ENCODE data around the gene RGS6. TPM values are rescaled to one million over a fixed set of nuclear protein-coding genes. Genes with fewer than 3 reads are reported as not detected.
"Not testable (repeated sequence)": the region's sequence is repeated elsewhere in the genome, so short reads cannot be mapped to it uniquely, and the experiment has no call there.

The RGS6 gene
- total and polyA plus RNA-seq, 2 of the 4 experiments (the other 2 are of a cell fraction), result not detected

- no peak for TF ChIP-seq BHLHE40 (IDR thresholded peaks at IDR 0.05; ENCODE audit: low read depth, low read length)
- H4K8ac ChIP-seq (ENCODE audit: low read depth in 2 of 2, low read length in 2 of 2), result no peak overlapping the region
Observed at GRCh38 chr14:71885301-71885700, 46.9 kb upstream of the RGS6 start.

GRCh38 chr14:71887802-71888201, 44.4 kb upstream of the RGS6 start:
- not testable (repeated sequence) for H2BK5ac ChIP-seq (ENCODE audit: low read depth, low read length, poor library complexity, severe bottlenecking); H3K4ac ChIP-seq (ENCODE audit: low read depth, low read length)

More at GRCh38 chr14:71885301-71885700, 46.9 kb upstream of the RGS6 start:
- H3K27ac ChIP-seq (ENCODE audit: insufficient read depth, low read length), result no peak overlapping the region
- BruUV-seq (replicated peaks), result no TSS peak
- H3K4ac ChIP-seq (ENCODE audit: low read depth, low read length), result no peak overlapping the region
- dilution Hi-C loops (cut with HindIII; ENCODE audit: low sequenced_read_pairs, unreplicated experiment) (no loop called here), intact Hi-C loops (cut with micrococcal nuclease) (no loop called here), in situ Hi-C loops (cut with MboI; ENCODE audit: low sequenced_read_pairs) (no loop called here)
- ATAC-seq (ENCODE audit: low read depth) (peak; percentile 56), DNase-seq (no peak)
- ChIA-PET CTCF (no interaction called here), POLR2A (ENCODE audit: unreplicated experiment) (no interaction called here)
- no peak overlapping the region for H2AK5ac ChIP-seq (ENCODE audit: low read depth, low read length)
- no peaks in the 10 kb centered on the region for H3K36me3 ChIP-seq (ENCODE audit: control insufficient read depth, insufficient read depth, low read length)
- no peak overlapping the region for H2BK120ac ChIP-seq (ENCODE audit: low read depth, low read length)
- no peak overlapping the region for H2BK5ac ChIP-seq (ENCODE audit: low read depth, low read length, poor library complexity, severe bottlenecking)
- H4K5ac ChIP-seq (ENCODE audit: low read depth, low read length), result no peak overlapping the region
- H3K18ac ChIP-seq (ENCODE audit: low read depth, low read length), result no peak overlapping the region
- no peak overlapping the region for H3K23ac ChIP-seq (ENCODE audit: low read depth, low read length)
- H3K9ac ChIP-seq (ENCODE audit: low read depth, low read length), result no peak overlapping the region
- no peaks in the 10 kb centered on the region for H3K79me1 ChIP-seq (ENCODE audit: low read depth in 1 of 2, low read length in 2 of 2)
- no peak overlapping the region for H3K4me3 ChIP-seq (ENCODE audit: insufficient read depth, low read depth, low read length)
- H2AFZ ChIP-seq (replicated peaks; ENCODE audit: low read length, poor library complexity), result no peak overlapping the region
- H2BK15ac ChIP-seq (ENCODE audit: low read depth, low read length), result no peak overlapping the region
- H2BK20ac ChIP-seq (ENCODE audit: low read depth, low read length), result no peak overlapping the region
- H4K20me1 ChIP-seq (ENCODE audit: insufficient read depth, low read length), result no peaks in the 10 kb centered on the region
- no peak overlapping the region for H4K91ac ChIP-seq (ENCODE audit: insufficient read depth, low read depth, low read length)
- no peak overlapping the region for H3K4me2 ChIP-seq (ENCODE audit: low read depth, low read length)
- H3K27me3 ChIP-seq (ENCODE audit: control insufficient read depth, insufficient read depth, low read length), result peaks cover 2% of the 10 kb centered on the region
- no peak overlapping the region for H3K14ac ChIP-seq (replicated peaks; ENCODE audit: low read depth, low read length)
- H2AK9ac ChIP-seq (replicated peaks; ENCODE audit: low read depth, low read length, poor library complexity), result no peak overlapping the region
- no peaks in the 10 kb centered on the region for H3K4me1 ChIP-seq (ENCODE audit: control insufficient read depth, insufficient read depth, low read length)
- no peak overlapping the region for H3K56ac ChIP-seq (ENCODE audit: extremely low read depth, insufficient read depth, low read length)
- WGBS, 2 experiments (ENCODE audit: extremely low coverage in 2 of 2, insufficient read length in 1 of 2), result no CpG with 5 or more reads among the region's 3 CpGs
- no peaks in the 10 kb centered on the region for H3K9me3 ChIP-seq (ENCODE audit: control insufficient read depth, insufficient read depth, low read length)
- no peaks in the 10 kb centered on the region for H3K9me1 ChIP-seq (ENCODE audit: insufficient read depth, low read length)

More at GRCh38 chr14:71887802-71888201, 44.4 kb upstream of the RGS6 start:
- POLR2A ChIA-PET (ENCODE audit: unreplicated experiment); H3K79me1 ChIP-seq (ENCODE audit: low read depth in 1 of 2, low read length in 2 of 2); H2BK20ac ChIP-seq (ENCODE audit: low read depth, low read length); H3K56ac ChIP-seq (ENCODE audit: extremely low read depth, insufficient read depth, low read length); H2BK120ac ChIP-seq (ENCODE audit: low read depth, low read length); H3K9me1 ChIP-seq (ENCODE audit: insufficient read depth, low read length); H3K4me1 ChIP-seq (ENCODE audit: control insufficient read depth, insufficient read depth, low read length); H4K5ac ChIP-seq (ENCODE audit: low read depth, low read length); DNase-seq; H4K20me1 ChIP-seq (ENCODE audit: insufficient read depth, low read length); in situ Hi-C loops (cut with MboI; ENCODE audit: low sequenced_read_pairs); H4K8ac ChIP-seq (ENCODE audit: low read depth in 2 of 2, low read length in 2 of 2); H2AK9ac ChIP-seq (replicated peaks; ENCODE audit: low read depth, low read length, poor library complexity); H3K4me3 ChIP-seq (ENCODE audit: insufficient read depth, low read depth, low read length); H3K9me3 ChIP-seq (ENCODE audit: control insufficient read depth, insufficient read depth, low read length); H3K14ac ChIP-seq (replicated peaks; ENCODE audit: low read depth, low read length); dilution Hi-C loops (cut with HindIII; ENCODE audit: low sequenced_read_pairs, unreplicated experiment); H3K4me2 ChIP-seq (ENCODE audit: low read depth, low read length); H2AK5ac ChIP-seq (ENCODE audit: low read depth, low read length); BruUV-seq (replicated peaks); ATAC-seq (ENCODE audit: low read depth); H4K91ac ChIP-seq (ENCODE audit: insufficient read depth, low read depth, low read length); H3K18ac ChIP-seq (ENCODE audit: low read depth, low read length); H3K27ac ChIP-seq (ENCODE audit: insufficient read depth, low read length); CTCF ChIA-PET; H3K9ac ChIP-seq (ENCODE audit: low read depth, low read length); H2BK15ac ChIP-seq (ENCODE audit: low read depth, low read length); H2AFZ ChIP-seq (replicated peaks; ENCODE audit: low read length, poor library complexity); H3K23ac ChIP-seq (ENCODE audit: low read depth, low read length); H3K36me3 ChIP-seq (ENCODE audit: control insufficient read depth, insufficient read depth, low read length); intact Hi-C loops (cut with micrococcal nuclease); H3K27me3 ChIP-seq (ENCODE audit: control insufficient read depth, insufficient read depth, low read length): not testable (repeated sequence)
- WGBS, 2 experiments (ENCODE audit: extremely low coverage in 2 of 2, insufficient read length in 1 of 2), result no CpG with 5 or more reads among the region's 9 CpGs
